Fibroblast of pulmonary artery (primary cell): ENCODE data around the gene TGM5.
"Not testable (repeated sequence)": the region's sequence is repeated elsewhere in the genome, so short reads cannot be mapped to it uniquely, and the experiment has no call there.

ENCODE experiments used
- DNase-seq: peaks from one replicate; pipeline ENCODE4 v3.0.0-alpha.2; 2010; ENCODE audit warnings: low read depth
- H3K4me3 ChIP-seq: replicated peaks from 2 replicates; pipeline ENCODE4 v1.5.1; 2011; ENCODE audit warnings: low read depth, mild to moderate bottlenecking, control low read depth, low read length, moderate library complexity
- TF ChIP-seq, protein P1 (sequence below): IDR thresholded peaks from 2 replicates; pipeline ENCODE4 v1.5.1; 2011; ENCODE audit warnings: mild to moderate bottlenecking, control low read depth, low read length, inconsistent platforms; ENCODE audit errors: missing control alignments

Gene TGM5

DNA sequence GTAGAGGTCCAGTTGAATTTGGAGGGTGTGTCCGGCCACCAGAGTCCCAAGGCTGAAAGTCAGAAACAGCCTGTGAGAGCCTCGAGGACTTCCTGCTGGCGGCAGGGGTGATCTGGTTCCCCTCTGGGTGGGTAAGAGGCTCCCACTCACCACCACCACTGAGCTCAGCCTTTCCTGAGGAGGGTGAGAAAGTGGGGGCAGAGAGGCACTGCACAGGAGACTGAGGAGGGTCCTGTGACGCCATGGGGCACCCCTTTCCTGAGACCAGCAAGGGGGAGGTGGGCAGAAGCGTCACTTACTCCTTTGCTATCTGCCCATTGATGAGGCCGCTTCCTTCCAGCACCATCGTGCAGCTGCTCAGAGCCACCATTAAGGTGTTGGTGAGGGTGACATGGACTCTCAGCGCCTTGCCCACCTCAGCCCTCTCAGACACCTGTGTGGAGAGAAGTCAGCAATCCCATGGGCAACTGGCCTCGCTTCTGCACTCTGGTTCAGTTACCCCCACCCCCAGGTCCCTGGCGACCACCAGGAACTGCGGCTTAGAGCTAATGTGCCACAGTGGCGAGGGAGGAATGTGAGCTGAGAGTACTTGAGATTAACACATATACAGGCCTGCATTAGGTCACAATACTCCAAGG is 10.0 kb upstream of the TGM5 start:
- DNase-seq: no peak
- TF ChIP-seq, protein P1, sequence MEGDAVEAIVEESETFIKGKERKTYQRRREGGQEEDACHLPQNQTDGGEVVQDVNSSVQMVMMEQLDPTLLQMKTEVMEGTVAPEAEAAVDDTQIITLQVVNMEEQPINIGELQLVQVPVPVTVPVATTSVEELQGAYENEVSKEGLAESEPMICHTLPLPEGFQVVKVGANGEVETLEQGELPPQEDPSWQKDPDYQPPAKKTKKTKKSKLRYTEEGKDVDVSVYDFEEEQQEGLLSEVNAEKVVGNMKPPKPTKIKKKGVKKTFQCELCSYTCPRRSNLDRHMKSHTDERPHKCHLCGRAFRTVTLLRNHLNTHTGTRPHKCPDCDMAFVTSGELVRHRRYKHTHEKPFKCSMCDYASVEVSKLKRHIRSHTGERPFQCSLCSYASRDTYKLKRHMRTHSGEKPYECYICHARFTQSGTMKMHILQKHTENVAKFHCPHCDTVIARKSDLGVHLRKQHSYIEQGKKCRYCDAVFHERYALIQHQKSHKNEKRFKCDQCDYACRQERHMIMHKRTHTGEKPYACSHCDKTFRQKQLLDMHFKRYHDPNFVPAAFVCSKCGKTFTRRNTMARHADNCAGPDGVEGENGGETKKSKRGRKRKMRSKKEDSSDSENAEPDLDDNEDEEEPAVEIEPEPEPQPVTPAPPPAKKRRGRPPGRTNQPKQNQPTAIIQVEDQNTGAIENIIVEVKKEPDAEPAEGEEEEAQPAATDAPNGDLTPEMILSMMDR: no peak
- H3K4me3 ChIP-seq: no peak overlapping the region

DNA sequence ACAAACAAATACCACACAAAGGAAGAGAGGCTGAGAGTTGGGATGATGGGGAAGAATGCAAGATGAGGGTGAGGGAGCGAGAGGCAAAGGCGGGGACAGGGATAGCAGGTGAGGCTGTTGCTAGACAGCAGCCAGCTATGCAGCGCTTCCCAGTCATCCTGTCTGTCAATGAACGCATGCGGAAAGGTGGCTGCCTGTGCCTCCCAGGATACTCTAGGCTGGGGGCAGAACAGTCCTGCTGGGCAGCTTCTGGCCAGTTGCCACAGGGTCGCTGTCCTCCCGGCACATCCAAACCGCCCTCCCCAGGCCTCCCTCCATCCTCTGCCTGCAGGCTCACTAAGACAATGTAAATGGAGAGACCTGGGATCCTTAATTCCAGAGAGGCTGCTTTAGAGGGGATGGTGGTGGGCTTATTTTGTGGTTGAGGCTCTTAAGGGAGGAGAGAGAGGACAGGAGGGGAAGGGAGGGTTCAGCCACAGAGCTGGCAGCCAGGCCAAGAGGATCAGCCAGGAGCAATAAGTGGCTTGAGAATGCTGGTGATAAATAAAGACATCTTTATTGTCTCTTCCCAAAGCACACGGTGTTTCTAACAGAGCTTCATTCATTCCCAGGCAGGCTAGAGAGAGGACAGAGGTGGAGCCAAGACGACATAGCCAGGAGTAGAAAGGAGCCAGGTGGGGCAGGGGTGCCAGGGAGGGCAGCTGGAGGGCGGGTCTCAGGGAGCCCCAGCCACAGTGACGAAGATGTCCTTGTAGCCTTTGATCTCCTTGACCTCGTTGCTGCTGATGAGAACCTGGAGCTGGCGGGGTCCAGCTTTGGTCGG is 9.2 kb upstream of the TGM5 start:
- DNase-seq: no peak
- TF ChIP-seq, protein P1: no peak
- H3K4me3 ChIP-seq: no peak overlapping the region

DNA sequence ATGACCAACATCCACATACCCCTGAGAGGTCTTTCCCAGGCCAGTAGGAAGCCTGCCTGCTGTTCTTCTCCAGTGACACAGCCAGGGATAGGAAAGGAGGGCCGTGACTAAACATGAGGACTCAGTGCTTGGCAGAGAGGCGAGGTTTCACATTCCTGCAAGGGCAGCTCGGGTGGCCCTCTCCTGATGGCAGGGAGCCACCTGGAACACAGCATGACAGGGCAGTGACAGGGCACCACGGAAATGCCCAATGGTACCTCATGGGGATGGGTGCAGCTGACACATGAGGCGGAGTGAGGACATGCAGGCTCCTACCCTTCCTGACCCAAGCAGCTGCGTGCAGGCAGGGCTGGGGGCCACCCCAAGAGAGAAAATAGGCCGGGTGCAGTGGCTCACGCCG is 7.4 kb upstream of the TGM5 start:
- TF ChIP-seq, protein P1: no peak
- DNase-seq: no peak
- H3K4me3 ChIP-seq: no peak overlapping the region

DNA sequence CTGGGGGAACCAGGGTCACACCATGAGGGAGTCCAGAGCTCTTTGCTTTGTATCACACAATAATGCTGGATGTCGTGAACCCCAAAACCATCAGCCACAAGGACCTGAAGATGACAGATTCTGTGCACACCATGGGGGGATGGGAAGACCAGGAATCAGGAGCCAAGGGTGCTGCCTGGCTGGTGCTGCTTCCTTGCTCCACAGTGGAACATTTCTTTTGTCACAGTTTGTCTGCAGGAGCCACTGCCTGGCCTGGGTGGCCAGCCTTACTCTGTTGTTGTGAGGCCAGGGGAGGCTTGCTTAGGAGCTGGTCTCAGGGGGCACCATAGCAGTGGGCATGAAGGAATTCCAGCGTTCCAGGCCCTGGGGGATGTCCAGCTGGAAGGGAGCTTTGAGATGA is 6.5 kb upstream of the TGM5 start:
- TF ChIP-seq, protein P1: no peak
- no peak overlapping the region for H3K4me3 ChIP-seq
- no peak for DNase-seq

DNA sequence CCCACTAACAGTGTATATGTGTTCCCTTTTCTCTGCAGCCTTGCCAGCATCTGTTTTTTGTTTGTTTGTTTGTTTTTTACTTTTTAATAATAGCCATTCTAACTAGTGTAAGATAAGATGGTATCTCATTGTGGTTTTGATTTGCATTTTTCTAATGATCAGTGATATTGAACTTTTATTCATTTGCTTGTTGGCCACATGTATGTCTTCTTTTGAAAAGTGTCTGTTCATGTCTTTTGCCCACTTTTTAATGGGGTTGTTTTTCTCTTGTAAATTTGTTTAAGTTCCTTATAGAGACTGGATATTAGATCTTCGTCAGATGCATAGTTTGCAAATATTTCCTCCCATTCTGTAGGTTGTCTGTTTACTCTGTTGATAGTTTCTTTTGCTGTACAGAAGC is 5.2 kb upstream of the TGM5 start:
- DNase-seq, H3K4me3 ChIP-seq: not testable (repeated sequence)

DNA sequence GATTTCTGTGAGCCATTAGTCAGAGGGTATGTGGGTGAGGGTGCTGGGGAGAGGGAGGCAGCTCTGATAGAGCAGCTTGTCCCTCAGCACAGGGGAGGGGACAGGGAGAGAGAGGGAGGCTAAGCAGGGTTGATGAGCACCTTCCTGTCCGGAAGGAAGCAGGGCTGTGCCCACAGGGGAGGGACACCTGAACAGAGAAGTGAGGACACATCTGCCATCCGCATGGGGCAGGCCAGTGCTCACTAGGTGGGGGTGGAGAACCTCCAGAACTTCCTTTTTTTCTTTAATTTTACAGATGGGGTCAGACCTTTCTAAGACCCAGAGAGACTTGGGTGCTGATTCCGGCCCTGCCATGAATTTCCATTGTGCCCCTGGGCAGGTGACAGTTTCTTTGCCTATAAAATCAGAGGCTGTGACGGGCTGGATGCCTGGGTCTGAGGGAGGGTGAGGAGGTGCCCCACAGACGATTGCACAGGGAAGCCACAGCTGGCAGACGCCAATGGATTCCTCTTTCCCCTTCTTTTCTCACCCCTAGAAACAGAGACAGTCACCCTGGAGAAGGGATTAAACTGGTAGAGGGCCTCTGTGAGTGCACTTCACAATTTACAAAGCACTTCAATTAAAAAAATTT is 4.1 kb upstream of the TGM5 start:
- TF ChIP-seq, protein P1: no peak
- no peak for DNase-seq
- H3K4me3 ChIP-seq: no peak overlapping the region

DNA sequence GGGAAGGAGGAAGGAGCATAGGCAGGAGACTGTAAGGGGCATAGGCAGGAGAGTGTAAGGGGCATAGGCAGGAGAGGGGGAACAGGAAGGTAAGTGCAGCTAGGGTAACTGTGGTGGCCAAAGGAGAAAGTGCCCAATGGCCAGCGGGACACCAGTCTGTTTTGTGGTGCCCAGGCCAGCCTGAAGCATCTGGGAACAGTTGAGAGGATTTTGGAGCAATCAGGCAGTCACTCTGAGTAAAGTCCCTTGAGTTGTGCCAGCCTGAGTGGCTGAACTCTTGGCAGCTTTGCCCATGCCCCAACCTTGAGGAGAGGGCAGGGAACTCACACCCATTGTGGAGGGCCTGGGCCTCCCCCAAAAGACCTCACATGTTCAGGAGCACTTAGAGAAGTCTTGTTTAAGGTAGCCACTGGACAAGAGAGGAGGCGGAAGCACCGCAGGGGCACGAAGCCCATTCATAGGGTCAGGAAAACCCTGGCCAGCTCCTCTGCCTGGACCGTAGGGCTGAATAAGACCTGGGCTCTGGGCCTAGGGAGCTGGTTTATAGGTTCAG is 3.5 kb upstream of the TGM5 start:
- H3K4me3 ChIP-seq: no peak overlapping the region
- TF ChIP-seq, protein P1: no peak
- no peak for DNase-seq
